MCF 10A (cell line): ENCODE results near the gene TNFSF10. TPM values are rescaled to one million over a fixed set of nuclear protein-coding genes. Genes with fewer than 3 reads are reported as not detected.

ENCODE experiments used
- BruUV-seq: library from RNA; stranded (reverse); fragments of 400-500 nt; replicated peaks from 2 replicates; lab custom pipeline; 2021; lab: Mats Ljungman, UMichigan
- CTCF ChIA-PET: fragments of 300-600 bp; sonication (Branson Sonifier 250); formaldehyde crosslinking; extraction: SDS; loops from one replicate; lab custom pipeline; 2021; ENCODE audit warnings: antibody characterized with exemption, inconsistent platforms; lab: Yijun Ruan, JAX
- POLR2A ChIA-PET: fragments of 300-600, 350-650 bp; sonication (Branson Sonifier 250); formaldehyde crosslinking; extraction: SDS; loops from one replicate; lab custom pipeline; 2020; ENCODE audit warnings: antibody characterized with exemption, inconsistent platforms; lab: Yijun Ruan, JAX
- DNase-seq: peaks from one replicate; pipeline ENCODE4 v3.0.0-alpha.2; 2018; ENCODE audit not compliant: unreplicated experiment
- H3K27ac Mint-ChIP-seq: one replicate; pipeline ENCODE4 v1.8.0; 2022; ENCODE audit warnings: mild to moderate bottlenecking, low read depth, mixed read lengths; ENCODE audit not compliant: unreplicated experiment
- H3K27me3 Mint-ChIP-seq: one replicate; pipeline ENCODE4 v1.8.0; 2022; ENCODE audit warnings: mixed read lengths; ENCODE audit not compliant: insufficient read depth, unreplicated experiment
- H3K36me3 Mint-ChIP-seq: one replicate; pipeline ENCODE4 v1.8.0; 2022; ENCODE audit warnings: mild to moderate bottlenecking, moderate library complexity, mixed read lengths; ENCODE audit not compliant: insufficient read depth, unreplicated experiment
- H3K4me1 Mint-ChIP-seq: one replicate; pipeline ENCODE4 v1.8.0; 2022; ENCODE audit warnings: mixed read lengths; ENCODE audit not compliant: insufficient read depth, unreplicated experiment
- H3K4me3 Mint-ChIP-seq: one replicate; pipeline ENCODE4 v1.8.0; 2022; ENCODE audit warnings: mild to moderate bottlenecking, moderate library complexity, mixed read lengths; ENCODE audit not compliant: unreplicated experiment
- H3K9me3 Mint-ChIP-seq: one replicate; pipeline ENCODE4 v1.8.0; 2022; ENCODE audit warnings: mixed read lengths; ENCODE audit not compliant: unreplicated experiment
- intact Hi-C: fragments of 100-400 bp; cut with micrococcal nuclease; formaldehyde crosslinking; loops from 2 replicates; pipeline ENCODE4 v1.14.1; 2022
- total RNA-seq: library from RNA; stranded (reverse); gene quantifications from 2 replicates; pipeline ENCODE4 v1.2.3, GENCODE V29; 2022
- TF ChIP-seq, protein P1 (sequence below): fragments of 200-600 bp; IDR thresholded peaks from one replicate; pipeline ENCODE4 v1.8.0; 2022; ENCODE audit warnings: antibody characterized with exemption, mild to moderate bottlenecking; ENCODE audit not compliant: unreplicated experiment

TNFSF10 gene
- total RNA-seq, 1 experiment from 2014 or later, result 0.54 TPM

DNA sequence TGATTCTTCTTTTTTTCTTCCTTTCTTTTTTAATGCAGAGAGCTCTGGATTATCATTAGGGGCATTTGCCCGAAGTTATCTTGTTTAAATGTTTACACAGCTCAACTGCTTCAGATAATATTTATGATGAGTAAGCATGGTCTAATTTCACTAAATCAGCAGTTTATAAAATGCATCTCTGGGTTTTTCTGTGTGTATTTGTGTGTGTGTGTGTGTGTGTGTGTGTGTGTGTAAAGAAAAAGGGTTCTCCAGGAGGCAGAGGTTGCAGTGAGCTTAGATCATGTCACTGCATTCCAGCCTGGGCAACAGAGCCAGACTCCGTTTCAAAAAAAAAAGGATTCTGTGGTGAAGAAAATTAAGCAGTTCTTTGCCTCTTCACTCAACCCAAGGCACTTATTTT is 25.9 kb upstream of the TNFSF10 start:
- no peak overlapping the region for H3K27ac Mint-ChIP-seq
- H3K4me1 Mint-ChIP-seq, result peaks cover 15% of the 10 kb centered on the region
- CTCF ChIA-PET, result interaction anchor here (0.6 to 1.1 kb wide), 2 partner anchors 11 to 33 kb away, joined by 3 to 5 read pairs; no protein-coding TSS in a partner anchor
- H3K4me3 Mint-ChIP-seq, result no peak overlapping the region
- no peaks in the 10 kb centered on the region for H3K27me3 Mint-ChIP-seq
- POLR2A ChIA-PET, result interaction anchor here (0.6 to 1.0 kb wide), 4 partner anchors 8 to 32 kb away, joined by 3 to 4 read pairs (median 3); no protein-coding TSS in a partner anchor
- intact Hi-C loops, result no loop called here
- TF ChIP-seq, protein P1, sequence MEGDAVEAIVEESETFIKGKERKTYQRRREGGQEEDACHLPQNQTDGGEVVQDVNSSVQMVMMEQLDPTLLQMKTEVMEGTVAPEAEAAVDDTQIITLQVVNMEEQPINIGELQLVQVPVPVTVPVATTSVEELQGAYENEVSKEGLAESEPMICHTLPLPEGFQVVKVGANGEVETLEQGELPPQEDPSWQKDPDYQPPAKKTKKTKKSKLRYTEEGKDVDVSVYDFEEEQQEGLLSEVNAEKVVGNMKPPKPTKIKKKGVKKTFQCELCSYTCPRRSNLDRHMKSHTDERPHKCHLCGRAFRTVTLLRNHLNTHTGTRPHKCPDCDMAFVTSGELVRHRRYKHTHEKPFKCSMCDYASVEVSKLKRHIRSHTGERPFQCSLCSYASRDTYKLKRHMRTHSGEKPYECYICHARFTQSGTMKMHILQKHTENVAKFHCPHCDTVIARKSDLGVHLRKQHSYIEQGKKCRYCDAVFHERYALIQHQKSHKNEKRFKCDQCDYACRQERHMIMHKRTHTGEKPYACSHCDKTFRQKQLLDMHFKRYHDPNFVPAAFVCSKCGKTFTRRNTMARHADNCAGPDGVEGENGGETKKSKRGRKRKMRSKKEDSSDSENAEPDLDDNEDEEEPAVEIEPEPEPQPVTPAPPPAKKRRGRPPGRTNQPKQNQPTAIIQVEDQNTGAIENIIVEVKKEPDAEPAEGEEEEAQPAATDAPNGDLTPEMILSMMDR, result no peak
- no TSS peak for BruUV-seq
- no peak for DNase-seq
- H3K36me3 Mint-ChIP-seq, result no peaks in the 10 kb centered on the region
- no peaks in the 10 kb centered on the region for H3K9me3 Mint-ChIP-seq

DNA sequence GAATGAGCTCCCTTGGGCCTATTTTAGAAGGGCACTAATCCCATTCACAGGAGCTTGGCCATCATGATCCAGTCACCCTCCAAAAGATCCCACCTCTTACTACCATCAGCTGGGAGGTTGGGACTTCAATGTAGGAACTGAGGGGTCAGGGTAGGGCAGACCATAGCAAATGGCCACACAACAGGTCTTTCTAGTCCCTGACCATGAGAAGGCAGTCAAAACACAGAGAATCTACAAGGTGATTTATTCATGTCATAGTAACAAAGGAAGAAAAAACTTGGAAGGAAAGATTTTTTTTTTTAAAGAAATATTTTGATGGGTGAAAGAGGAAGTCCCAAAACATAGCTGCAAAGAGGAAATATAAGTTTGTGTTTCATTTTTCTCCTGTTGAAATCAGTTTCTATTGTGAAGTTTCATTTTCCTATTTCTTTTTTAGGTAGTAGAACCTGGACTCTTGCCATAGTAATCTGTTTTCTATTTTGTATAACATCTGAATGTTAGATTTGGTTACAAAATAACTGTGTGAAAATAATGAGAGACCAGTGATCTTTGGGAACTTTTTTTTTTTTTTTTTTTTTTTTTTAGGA is 23.5 kb upstream of the TNFSF10 start:
- TF ChIP-seq, protein P1, result no peak
- ChIA-PET CTCF (interaction anchor here (1.0 to 1.4 kb wide), 4 partner anchors 10 to 120 kb away, joined by 3 to 5 read pairs (median 4); no protein-coding TSS in a partner anchor), POLR2A (interaction anchor here (0.8 to 3.1 kb wide), 7 partner anchors 11 to 49 kb away, joined by 3 to 28 read pairs (median 7); partner anchors contain the start of gene TNFSF10)
- BruUV-seq, result no TSS peak
- H3K9me3 Mint-ChIP-seq, result no peaks in the 10 kb centered on the region
- no peaks in the 10 kb centered on the region for H3K36me3 Mint-ChIP-seq
- no peak overlapping the region for H3K4me3 Mint-ChIP-seq
- peaks cover 18% of the 10 kb centered on the region for H3K4me1 Mint-ChIP-seq
- peak overlapping the region; percentile 51 for H3K27ac Mint-ChIP-seq
- intact Hi-C loops, result no loop called here
- DNase-seq, result no peak
- H3K27me3 Mint-ChIP-seq, result no peaks in the 10 kb centered on the region

DNA sequence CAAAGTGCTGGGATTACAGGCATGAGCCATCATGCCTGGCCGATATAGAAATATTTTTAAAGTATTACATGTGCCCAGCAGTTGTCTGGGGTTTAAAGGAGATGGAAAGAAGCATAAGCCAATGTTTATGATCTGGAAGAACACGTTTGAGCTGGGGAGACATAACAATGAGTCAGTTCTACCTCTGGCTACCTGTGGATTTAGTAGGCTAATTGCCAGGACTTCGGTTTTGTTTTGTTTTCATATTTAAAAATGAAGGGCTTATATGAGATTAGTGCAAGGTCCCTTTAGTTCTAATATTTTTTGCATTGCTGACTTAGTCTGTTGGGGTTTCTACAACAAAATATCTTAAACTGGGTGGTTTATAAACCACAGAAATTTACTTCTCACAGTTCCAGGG is 22.9 kb upstream of the TNFSF10 start:
- Mint-ChIP-seq H3K4me1 (peaks cover 22% of the 10 kb centered on the region), H3K36me3 (no peaks in the 10 kb centered on the region), H3K27ac (peak overlapping the region; percentile 51), H3K4me3 (no peak overlapping the region), H3K27me3 (no peaks in the 10 kb centered on the region), H3K9me3 (no peaks in the 10 kb centered on the region)
- DNase-seq, result peak; percentile 86
- ChIA-PET POLR2A (interaction anchor here (0.8 to 3.1 kb wide), 7 partner anchors 11 to 50 kb away, joined by 3 to 28 read pairs (median 7); partner anchors contain the start of gene TNFSF10), CTCF (interaction anchor here (0.7 to 1.4 kb wide), 4 partner anchors 16 to 393 kb away, joined by 3 to 5 read pairs (median 4); no protein-coding TSS in a partner anchor)
- TF ChIP-seq, protein P1, result no peak
- BruUV-seq, result no TSS peak
- intact Hi-C loops, result no loop called here

DNA sequence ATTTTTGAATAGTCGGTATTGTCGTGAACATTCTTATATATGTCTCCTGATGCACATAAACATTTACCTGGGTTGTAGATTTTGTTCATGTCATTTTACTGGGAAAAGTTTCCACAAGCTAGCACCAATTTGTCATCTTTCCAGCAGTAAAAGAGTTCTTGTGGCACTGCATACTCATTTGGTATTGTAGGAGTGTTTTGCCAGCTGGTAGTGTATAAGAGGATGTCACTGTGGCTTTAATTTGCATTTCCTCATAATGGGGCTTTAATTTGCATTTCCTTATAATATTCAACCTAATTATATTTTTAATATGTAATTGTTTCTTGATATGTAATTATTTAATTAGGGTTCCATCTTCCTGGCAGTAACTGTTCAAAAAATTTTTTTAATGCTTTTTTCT is 21.2 kb upstream of the TNFSF10 start:
- no peak overlapping the region for H3K27ac Mint-ChIP-seq
- DNase-seq, result no peak
- no peak overlapping the region for H3K4me3 Mint-ChIP-seq
- ChIA-PET CTCF (no interaction called here), POLR2A (interaction anchor here (0.6 kb wide), 1 partner anchor 18 kb away, joined by 4 read pairs; no protein-coding TSS in a partner anchor)
- TF ChIP-seq, protein P1, result no peak
- intact Hi-C loops, result no loop called here
- H3K36me3 Mint-ChIP-seq, result peaks cover under 1% of the 10 kb centered on the region
- H3K9me3 Mint-ChIP-seq, result no peaks in the 10 kb centered on the region
- BruUV-seq, result no TSS peak
- no peaks in the 10 kb centered on the region for H3K27me3 Mint-ChIP-seq
- H3K4me1 Mint-ChIP-seq, result peaks cover 14% of the 10 kb centered on the region
